ENCODE measurements around the gene ACRBP.

The ACRBP gene

DNA sequence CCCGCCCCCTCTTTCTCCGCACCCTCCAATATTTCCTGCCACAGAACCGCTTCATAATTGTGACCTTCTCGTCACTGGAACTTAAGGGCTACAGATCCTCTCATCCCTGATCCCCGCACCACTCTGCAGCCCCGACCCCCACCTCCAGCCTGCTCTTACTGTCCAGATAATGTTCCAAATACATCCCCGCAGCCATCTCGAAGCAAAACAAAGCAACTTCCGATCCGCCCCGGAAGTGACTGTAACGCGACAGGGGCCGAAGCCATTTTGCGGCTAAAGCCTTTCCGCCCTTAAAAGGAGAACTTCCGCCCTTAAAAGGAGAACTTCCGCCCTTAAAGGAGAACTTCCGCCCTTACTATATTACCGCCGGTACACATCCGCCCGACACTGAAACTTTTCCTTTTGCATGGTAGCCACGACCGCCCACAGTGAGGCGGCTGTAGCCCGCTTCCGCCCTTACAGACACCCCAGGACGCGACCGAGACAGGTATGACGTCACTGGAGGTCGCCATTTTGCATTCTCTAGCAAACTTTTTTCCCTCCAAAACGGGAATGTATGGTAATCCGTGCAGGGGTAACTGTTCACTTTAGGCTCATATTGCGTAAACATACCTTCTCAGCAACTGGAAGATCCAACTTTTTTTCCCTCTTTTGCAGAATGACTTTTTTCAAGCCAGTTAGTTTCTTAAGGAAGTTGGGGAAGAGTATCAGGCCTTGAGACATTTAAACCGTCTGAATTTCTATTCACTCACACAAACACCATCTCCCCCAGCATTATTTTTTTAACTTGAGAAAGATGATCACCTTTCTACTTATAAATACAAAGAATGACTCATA, 15.9 kb upstream of the ACRBP start, which contains the start of gene ING4:
ING4 (minus strand) TSS at position 214 of the 837 bp plus-strand sequence; CDS start at position 196, 18 bp downstream.
- Mint-ChIP-seq H3K4me3 (peak within 1 kb of the TSS; percentile 99), H3K36me3 (peaks cover 12% of the 10 kb centered on the region), H3K27me3 (no peaks in the 10 kb centered on the region), H3K27ac (peak within 1 kb of the TSS; percentile 99), H3K9me3 (no peaks in the 10 kb centered on the region), H3K4me1 (peaks cover 34% of the 10 kb centered on the region)

DNA sequence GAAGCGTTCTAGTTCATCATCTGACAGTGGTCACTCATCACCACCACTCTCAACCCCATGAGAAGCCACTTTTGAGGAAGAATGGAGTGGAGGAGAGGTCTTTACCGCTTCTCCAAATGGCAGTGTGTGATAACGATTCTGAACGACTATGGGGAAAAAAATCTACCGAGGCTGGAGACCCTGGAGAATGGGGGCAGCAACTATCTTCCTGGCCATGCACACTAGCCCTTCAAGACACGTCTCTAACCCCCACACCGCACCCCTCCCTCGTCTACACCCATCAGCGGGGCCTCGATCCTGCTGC, 15.3 kb upstream of the ACRBP start:
- Mint-ChIP-seq H3K27ac (peak overlapping the region; percentile 99), H3K4me1 (peaks cover 36% of the 10 kb centered on the region), H3K27me3 (no peaks in the 10 kb centered on the region), H3K9me3 (no peaks in the 10 kb centered on the region), H3K36me3 (peaks cover 8% of the 10 kb centered on the region), H3K4me3 (peak overlapping the region; percentile 99)

DNA sequence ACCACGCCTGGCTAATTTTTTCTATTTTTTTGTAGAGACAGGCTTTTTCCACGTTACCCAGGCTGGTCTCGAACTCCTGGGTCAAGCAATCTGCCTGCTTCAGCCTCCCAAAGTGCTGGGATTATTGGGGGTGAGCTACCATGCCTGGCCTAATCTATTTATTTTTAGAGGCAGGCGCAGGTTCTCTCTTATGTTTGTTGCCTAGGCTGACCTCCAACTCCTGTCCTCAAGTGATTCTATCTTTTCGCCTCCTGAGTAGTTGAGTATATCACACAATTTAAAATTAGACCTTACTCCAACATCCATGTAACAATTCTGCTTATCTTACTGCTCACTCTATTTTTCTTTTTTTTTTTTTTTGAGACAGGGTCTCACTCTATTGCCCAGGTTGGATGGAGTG, 6.8 kb upstream of the ACRBP start:
- H3K36me3 Mint-ChIP-seq, result peaks cover 10% of the 10 kb centered on the region
- peak overlapping the region; percentile 62 for H3K27ac Mint-ChIP-seq
- no peaks in the 10 kb centered on the region for H3K9me3 Mint-ChIP-seq
- H3K4me3 Mint-ChIP-seq, result no peak overlapping the region
- H3K27me3 Mint-ChIP-seq, result no peaks in the 10 kb centered on the region
- H3K4me1 Mint-ChIP-seq, result peaks cover 11% of the 10 kb centered on the region

DNA sequence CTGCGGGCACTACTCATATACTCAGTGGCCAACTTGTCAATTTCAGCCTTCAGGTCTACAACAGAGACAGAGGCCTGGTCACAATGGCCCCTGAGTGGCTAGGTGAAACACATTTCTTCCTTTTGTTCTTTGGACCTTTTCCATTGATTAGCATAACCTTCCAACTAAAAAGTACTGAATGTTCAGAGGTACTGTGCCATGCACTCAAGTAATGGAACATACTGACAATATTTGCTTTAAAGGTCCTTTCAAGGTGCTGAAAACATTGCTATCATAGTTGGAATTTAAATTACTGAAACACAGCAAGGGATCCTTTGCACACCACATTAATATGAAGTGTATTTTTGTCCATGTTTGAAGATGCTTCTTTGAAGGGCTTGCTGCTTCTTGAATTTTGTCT, 6.1 kb upstream of the ACRBP start:
- Mint-ChIP-seq H3K9me3 (no peaks in the 10 kb centered on the region), H3K4me1 (peaks cover 4% of the 10 kb centered on the region), H3K27me3 (no peaks in the 10 kb centered on the region), H3K27ac (no peak overlapping the region), H3K4me3 (no peak overlapping the region), H3K36me3 (peaks cover 10% of the 10 kb centered on the region)

DNA sequence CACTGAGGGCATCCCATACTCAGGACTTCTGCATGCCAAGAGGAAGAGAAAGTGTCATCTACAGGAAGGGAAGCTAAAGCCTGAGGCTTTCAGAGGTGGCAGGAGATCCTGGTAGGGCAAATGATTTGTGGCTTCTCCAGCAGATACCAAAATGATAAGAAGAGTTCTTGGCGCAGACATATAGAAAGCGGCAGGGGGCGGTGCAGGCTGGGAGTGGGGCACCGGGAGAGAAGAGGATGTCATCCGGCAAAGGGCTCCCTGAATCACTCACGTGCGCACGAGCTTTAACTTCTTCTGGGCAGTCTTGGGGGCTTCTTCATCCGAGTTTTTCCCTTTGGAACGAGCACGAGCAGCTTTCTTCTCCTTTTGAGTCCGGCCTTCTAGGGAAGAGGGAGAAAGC, 5.2 kb upstream of the ACRBP start:
- Mint-ChIP-seq H3K27ac (no peak overlapping the region), H3K4me1 (no peaks in the 10 kb centered on the region), H3K4me3 (no peak overlapping the region), H3K27me3 (no peaks in the 10 kb centered on the region), H3K36me3 (peaks cover 11% of the 10 kb centered on the region), H3K9me3 (no peaks in the 10 kb centered on the region)

DNA sequence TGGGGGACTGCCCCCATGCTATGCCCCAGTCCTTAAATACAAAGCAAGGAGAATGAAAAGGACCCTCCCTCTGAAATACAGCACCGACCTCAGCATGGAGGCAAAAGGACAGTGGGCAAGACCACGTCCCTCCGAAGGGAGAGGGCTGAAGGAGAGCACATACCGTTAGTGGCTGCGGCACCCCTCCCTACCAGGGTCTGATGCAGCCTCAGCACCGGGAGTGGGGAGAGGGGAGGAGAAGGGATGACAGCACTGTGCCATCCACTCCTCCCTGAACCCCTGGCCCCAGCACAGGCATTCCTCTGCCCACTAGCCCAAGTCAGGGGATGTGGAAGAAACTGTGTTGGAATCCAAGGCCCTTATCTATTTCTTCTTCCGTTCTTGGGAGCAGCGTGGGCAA, 3.6 kb upstream of the ACRBP start:
- peaks cover 10% of the 10 kb centered on the region for H3K4me1 Mint-ChIP-seq
- H3K27ac Mint-ChIP-seq, result no peak overlapping the region
- H3K27me3 Mint-ChIP-seq, result no peaks in the 10 kb centered on the region
- H3K36me3 Mint-ChIP-seq, result peaks cover 8% of the 10 kb centered on the region
- no peaks in the 10 kb centered on the region for H3K9me3 Mint-ChIP-seq
- H3K4me3 Mint-ChIP-seq, result no peak overlapping the region

DNA sequence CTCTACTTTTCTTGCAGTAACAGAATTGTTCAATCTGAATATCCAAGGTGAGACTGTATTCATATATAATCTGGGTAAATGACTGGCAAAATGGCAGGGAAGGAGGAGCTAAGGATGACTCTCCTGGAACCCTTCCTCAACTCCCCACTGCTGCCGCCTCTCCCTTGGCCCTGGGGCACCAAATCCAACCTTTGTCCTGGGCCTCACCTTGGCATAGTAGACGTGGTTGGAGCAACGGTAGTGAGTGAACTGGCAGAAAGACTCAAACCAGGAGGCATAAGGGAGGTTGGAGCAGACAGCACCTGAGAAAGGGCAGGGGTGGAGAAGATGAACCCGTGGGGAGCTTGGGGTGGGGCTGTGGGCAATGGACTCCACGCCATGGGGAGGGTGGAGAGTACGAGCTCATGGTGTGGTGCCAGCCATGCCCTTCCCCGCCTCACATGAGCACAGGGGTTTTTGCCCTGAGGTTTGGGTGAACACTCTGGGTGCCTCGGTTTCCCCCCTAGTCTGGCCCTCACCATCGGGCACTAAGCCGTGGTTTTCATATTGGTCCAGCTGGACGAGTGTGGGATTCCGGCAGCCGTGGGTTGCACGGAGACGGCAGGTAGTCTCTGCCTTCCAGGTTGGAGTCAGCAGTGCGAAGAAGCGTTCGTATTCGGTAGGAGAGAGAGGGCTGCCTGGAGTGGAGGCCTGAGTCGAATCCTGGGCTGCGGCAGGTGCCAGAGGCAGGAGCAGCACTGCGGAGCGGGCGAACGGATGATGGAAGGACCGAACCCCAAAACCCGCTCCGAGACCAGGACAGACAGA, 753 bp downstream of the ACRBP start:
- no peak overlapping the region for H3K27ac Mint-ChIP-seq
- H3K27me3 Mint-ChIP-seq, result no peaks in the 10 kb centered on the region
- H3K4me3 Mint-ChIP-seq, result peak overlapping the region; percentile 81

DNA sequence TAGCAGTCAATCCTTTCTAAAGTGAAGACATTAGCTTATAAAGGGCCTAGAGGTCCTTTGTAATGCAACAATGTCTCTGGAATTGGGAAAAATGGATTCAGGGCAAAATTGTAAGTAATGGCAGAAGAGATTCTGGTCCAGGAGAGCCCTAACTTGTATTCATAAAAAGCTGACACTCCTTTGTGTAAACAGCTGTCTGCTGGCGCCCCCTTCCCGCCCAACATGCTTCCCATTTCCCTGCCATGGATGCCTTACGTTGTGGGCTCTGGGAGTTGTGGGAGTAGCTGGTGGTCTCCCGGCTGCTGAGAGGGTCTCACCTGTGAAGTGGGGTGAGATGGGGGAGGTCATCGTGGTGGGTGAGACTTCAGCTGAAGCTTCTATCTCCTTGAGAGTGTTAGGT, 2.3 kb downstream of the ACRBP start:
- Mint-ChIP-seq H3K36me3 (peaks cover 16% of the 10 kb centered on the region), H3K27ac (no peak overlapping the region), H3K27me3 (no peaks in the 10 kb centered on the region), H3K9me3 (peaks cover 4% of the 10 kb centered on the region), H3K4me3 (no peak overlapping the region), H3K4me1 (peaks cover 14% of the 10 kb centered on the region)

More for the DNA sequence above, 753 bp downstream of the ACRBP start:
- Mint-ChIP-seq H3K9me3 (peaks cover 4% of the 10 kb centered on the region), H3K4me1 (peaks cover 14% of the 10 kb centered on the region), H3K36me3 (peaks cover 16% of the 10 kb centered on the region)

DNA sequence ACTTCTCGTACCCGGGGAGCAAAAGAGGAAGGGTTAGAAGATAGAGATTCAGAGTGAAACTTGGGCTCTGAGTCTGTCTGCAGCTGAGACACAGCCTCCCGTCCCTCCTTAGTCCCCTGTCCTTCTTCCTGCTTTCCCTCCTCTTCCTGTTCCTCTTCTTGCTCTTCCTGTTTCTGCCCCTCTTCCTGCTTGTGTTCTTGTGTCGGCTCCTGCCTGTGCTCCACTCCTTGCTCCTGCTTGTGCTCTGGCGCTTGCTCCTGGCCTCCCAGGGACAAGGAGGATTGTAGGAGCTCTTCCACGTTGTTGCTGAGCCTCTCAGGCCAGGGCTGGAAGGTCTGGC, 3.0 kb downstream of the ACRBP start:
- Mint-ChIP-seq H3K36me3 (peaks cover 16% of the 10 kb centered on the region), H3K27me3 (no peaks in the 10 kb centered on the region), H3K27ac (no peak overlapping the region), H3K4me1 (peaks cover 14% of the 10 kb centered on the region), H3K4me3 (no peak overlapping the region), H3K9me3 (peaks cover 4% of the 10 kb centered on the region)

DNA sequence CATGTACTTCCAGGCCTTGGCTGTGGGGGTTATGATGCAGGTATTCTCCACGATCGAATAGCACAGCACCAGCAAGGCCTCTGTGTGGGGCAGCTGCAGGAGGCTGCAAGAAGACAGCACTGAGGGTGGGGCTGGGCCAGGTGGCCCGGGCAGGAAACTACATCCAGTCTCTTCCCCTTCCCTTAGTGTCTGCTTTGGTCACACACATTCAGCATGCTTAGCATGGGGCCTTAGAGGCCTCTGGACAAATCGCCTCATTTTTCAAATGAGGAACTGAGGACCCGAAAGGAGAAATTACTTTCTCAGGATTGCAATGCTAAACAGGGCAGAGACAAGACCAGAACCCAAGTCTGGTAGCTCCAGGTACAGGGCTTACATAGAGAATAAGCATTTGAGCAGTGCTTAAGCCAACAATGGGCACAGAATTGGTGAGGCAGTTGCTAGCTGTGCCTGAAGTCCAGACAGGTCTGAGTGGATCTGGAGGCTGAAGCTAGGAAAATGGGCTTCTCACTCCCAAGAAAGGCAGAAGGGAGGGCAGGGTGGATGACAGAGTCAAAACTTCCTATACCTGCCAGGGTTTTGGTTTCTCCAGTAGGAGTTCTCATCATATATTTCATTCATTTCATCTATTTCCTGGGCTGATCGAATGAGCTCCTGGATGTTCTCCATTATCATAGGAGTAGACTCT, 3.5 kb downstream of the ACRBP start:
- H3K4me1 Mint-ChIP-seq, result peaks cover 14% of the 10 kb centered on the region
- no peak overlapping the region for H3K4me3 Mint-ChIP-seq
- peaks cover 16% of the 10 kb centered on the region for H3K36me3 Mint-ChIP-seq
- peaks cover 4% of the 10 kb centered on the region for H3K9me3 Mint-ChIP-seq
- H3K27me3 Mint-ChIP-seq, result no peaks in the 10 kb centered on the region
- no peak overlapping the region for H3K27ac Mint-ChIP-seq

DNA sequence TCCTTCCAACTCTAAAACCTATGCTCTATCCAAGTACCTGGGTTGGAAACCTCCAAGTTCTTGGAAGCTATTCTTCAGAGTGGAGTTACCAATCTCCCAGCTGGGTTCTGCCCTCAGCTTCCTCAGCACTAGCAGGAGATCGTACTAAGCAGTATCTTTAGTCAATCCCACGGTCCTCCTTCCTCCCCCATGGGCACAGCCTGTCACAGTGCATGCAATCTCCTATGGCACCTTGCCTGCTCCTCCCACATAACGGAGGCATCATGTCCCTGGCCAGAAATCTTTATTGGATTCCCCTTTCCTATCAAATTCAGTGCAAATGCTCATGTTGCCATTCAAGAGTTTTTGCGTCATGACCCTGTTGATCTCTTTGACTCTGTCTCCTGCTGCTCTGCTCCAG, 6.1 kb downstream of the ACRBP start:
- Mint-ChIP-seq H3K27me3 (no peaks in the 10 kb centered on the region), H3K4me1 (peaks cover 8% of the 10 kb centered on the region), H3K9me3 (peaks cover 4% of the 10 kb centered on the region), H3K4me3 (no peak overlapping the region), H3K36me3 (peaks cover 13% of the 10 kb centered on the region), H3K27ac (no peak overlapping the region)

DNA sequence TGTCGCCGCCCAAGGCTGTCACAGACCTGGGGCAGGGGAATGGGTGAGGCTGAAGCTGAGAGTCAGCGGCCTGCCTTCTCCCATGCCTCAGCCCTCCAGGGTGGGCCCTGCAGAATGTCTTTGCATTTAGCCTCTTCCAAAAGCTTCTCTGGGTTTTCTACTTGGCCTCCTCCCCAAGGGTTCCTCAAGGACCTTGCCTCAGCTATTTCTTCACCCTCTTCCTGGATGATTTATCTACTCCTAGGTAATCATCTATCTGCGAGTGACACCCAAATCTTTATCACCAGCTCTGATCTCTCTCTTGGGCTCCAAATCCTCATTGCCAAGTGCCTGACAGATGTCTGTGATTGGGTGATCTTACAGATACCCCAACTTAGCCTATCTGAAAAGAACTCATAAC, 6.7 kb downstream of the ACRBP start:
- Mint-ChIP-seq H3K4me1 (peaks cover 12% of the 10 kb centered on the region), H3K27me3 (no peaks in the 10 kb centered on the region), H3K36me3 (peaks cover 13% of the 10 kb centered on the region), H3K9me3 (peaks cover 4% of the 10 kb centered on the region), H3K27ac (no peak overlapping the region), H3K4me3 (no peak overlapping the region)

DNA sequence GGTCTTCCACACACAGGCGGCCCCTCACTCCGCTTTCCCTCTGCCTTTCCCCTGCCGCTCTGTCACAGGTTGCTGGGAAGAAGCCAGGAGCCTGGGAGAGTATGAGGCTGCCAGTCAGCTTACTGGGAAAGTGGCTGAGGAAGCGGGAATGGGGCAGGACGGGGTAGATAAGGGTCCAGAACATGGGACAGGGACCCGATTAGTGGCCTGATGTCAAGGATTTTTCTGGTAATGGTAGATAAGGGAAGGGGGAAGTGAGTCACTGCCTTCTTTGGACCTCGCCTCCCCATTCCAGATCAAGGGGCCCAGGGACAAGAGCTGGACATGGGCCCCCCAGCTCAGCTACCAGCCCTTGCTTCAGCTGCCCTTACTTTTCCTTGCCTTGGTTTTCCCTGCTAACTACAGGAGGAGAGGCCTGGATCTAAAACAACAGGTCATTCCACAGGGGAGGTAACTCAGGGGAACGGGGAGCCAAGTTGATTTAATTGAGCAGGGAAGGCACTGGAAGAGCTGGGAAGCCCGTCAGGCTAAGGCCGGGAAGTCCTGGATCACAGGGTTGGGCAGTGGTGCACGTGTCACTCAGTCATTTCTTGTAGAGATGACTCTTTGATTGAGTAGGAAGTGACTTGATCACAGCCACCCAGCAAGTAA, 8.0 kb downstream of the ACRBP start:
- H3K36me3 Mint-ChIP-seq, result peaks cover 11% of the 10 kb centered on the region
- no peaks in the 10 kb centered on the region for H3K27me3 Mint-ChIP-seq
- H3K4me1 Mint-ChIP-seq, result peaks cover 18% of the 10 kb centered on the region
- H3K27ac Mint-ChIP-seq, result no peak overlapping the region
- H3K9me3 Mint-ChIP-seq, result peaks cover 4% of the 10 kb centered on the region
- no peak overlapping the region for H3K4me3 Mint-ChIP-seq

DNA sequence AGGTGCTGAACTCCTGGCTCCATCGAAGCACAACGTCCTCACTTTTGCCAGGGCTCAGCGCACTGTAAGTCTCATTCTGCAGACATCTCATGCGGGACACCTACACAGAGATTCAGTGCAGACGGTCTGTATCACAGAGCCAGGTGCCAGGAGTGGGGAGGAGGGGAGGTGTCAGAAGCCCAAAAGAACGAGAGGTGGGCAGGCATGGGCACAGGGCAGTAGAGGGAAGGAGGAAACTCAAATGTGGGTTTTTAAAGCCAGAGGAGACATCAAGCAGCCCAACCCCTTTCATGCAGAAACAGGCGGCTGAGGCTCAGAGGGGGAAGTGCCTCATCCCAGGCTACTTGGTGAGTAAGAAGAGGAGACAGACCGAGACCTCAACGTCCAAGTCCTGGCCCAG, 8.9 kb downstream of the ACRBP start:
- H3K27ac Mint-ChIP-seq, result no peak overlapping the region
- H3K27me3 Mint-ChIP-seq, result no peaks in the 10 kb centered on the region
- H3K4me1 Mint-ChIP-seq, result peaks cover 22% of the 10 kb centered on the region
- peaks cover 4% of the 10 kb centered on the region for H3K36me3 Mint-ChIP-seq
- H3K4me3 Mint-ChIP-seq, result no peak overlapping the region
- H3K9me3 Mint-ChIP-seq, result peaks cover 4% of the 10 kb centered on the region

DNA sequence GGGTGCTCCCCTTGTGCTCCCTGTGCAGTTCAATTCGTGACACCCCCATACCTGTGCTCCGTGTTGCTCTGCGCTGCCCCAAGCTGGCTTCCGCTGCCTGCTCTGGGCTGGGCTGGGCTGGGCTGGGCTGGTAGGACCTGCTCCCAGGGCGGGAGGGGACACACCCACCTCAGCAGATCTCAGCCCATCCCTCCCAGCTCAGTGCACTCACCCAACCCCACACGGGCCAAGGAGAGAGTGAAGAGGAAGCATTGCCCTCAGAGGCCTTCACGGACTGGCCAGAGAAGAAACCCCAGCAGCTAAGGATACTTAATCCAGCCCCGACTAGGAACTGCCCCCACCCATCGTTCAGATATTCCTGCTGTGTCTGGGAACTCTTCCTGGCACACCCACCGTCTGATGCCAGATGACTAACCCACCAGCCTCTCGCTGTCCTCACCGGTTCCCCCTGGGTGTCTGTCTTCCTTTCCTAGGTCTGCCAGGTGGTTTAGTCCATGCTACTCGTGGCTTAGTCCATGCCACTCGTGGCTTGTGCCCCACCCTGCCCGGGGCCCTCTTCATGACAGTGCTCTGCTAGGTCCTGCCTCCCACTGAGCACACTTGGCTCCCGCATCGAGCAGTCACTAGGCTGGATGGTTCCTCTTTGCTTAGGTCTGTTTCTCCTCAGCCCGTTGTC, 11.2 kb downstream of the ACRBP start, which contains the start of gene LPAR5:
LPAR5 (minus strand) TSS at position 104 of the 676 bp plus-strand sequence. CDS start 14,711 bp downstream, outside the sequence.
- Mint-ChIP-seq H3K36me3 (no peaks in the 10 kb centered on the region), H3K27ac (peak within 1 kb of the TSS; percentile 85), H3K9me3 (no peaks in the 10 kb centered on the region), H3K27me3 (no peaks in the 10 kb centered on the region), H3K4me3 (peak within 1 kb of the TSS; percentile 53), H3K4me1 (peaks cover 43% of the 10 kb centered on the region)

All from activated naive CD4-positive, alpha-beta T cell treated with anti-CD3 and anti-CD28 coated beads, Interleukin-2, amount 50 U/mL, for 24 hours (primary cell).